Measurements from ENCODE around the gene CNTNAP1.
"Not testable (repeated sequence)": the region's sequence is repeated elsewhere in the genome, so short reads cannot be mapped to it uniquely, and the experiment has no call there.

The CNTNAP1 gene

GRCh38 chr17:42681976-42682721, at the start of gene CNTNAP1:
Gene CNTNAP1 (plus strand): TSS chr17:42682531. CDS start chr17:42682830, 299 bp downstream.
- peak; percentile 57 for DNase-seq

- no peak for DNase-seq
Observed at GRCh38 chr17:42632949-42633444, 49.3 kb upstream of the CNTNAP1 start.

- DNase-seq, result no peak
Observed at GRCh38 chr17:42639525-42640113, 42.7 kb upstream of the CNTNAP1 start.

GRCh38 chr17:42640121-42640520, 42.2 kb upstream of the CNTNAP1 start:
- DNase-seq, result no peak

GRCh38 chr17:42642336-42642735, 40.0 kb upstream of the CNTNAP1 start:
- DNase-seq, result no peak

- DNase-seq, result peak; percentile 16
Observed at GRCh38 chr17:42647778-42648177, 34.6 kb upstream of the CNTNAP1 start.

GRCh38 chr17:42651392-42651791, 30.9 kb upstream of the CNTNAP1 start:
- no peak for DNase-seq

GRCh38 chr17:42653179-42654124, 28.9 kb upstream of the CNTNAP1 start:
- no peak for DNase-seq

GRCh38 chr17:42655528-42655927, 26.8 kb upstream of the CNTNAP1 start:
- DNase-seq, result no peak

GRCh38 chr17:42657824-42658588, 24.3 kb upstream of the CNTNAP1 start:
- DNase-seq, result no peak

- DNase-seq, result peak; percentile 79
Observed at GRCh38 chr17:42659079-42659931, 23.0 kb upstream of the CNTNAP1 start, which contains the start of gene TUBG2. Gene TUBG2 (plus strand): TSS chr17:42659284. CDS start chr17:42659504, 220 bp downstream.

- not testable (repeated sequence) for DNase-seq
Observed at GRCh38 chr17:42659932-42660274, 22.4 kb upstream of the CNTNAP1 start.

- no peak for DNase-seq
Observed at GRCh38 chr17:42660692-42661345, 21.5 kb upstream of the CNTNAP1 start.

GRCh38 chr17:42665581-42666001, 16.7 kb upstream of the CNTNAP1 start:
- no peak for DNase-seq

GRCh38 chr17:42666126-42666525, 16.2 kb upstream of the CNTNAP1 start:
- not testable (repeated sequence) for DNase-seq

GRCh38 chr17:42667088-42667951, 15.0 kb upstream of the CNTNAP1 start:
- no peak for DNase-seq

- no peak for DNase-seq
Observed at GRCh38 chr17:42669705-42669976, 12.7 kb upstream of the CNTNAP1 start.

- DNase-seq, result peak; percentile 34
Observed at GRCh38 chr17:42669977-42670788, 12.1 kb upstream of the CNTNAP1 start.
